ENCODE data around the gene MRPL43.

DNA sequence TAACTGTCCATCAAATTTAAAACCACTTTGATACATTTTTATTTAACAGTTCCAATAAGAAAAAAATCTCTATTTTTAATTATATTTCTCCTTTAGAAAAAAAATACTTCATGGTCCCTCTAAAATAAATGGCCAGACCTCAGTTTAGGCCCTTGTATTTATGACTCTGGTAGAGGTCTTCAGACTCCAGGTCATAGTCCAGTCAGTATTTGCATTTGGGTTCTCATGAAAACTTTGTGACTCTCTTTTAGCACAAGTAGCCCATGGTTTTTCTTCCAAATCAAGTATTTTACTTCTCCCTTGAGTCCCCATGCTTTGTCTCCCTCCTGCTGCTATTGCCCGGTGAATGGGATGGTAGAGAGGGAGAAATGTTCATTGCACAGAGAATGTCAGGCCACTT, 23.5 kb downstream of the MRPL43 start:
- TF ChIP-seq, protein P1, sequence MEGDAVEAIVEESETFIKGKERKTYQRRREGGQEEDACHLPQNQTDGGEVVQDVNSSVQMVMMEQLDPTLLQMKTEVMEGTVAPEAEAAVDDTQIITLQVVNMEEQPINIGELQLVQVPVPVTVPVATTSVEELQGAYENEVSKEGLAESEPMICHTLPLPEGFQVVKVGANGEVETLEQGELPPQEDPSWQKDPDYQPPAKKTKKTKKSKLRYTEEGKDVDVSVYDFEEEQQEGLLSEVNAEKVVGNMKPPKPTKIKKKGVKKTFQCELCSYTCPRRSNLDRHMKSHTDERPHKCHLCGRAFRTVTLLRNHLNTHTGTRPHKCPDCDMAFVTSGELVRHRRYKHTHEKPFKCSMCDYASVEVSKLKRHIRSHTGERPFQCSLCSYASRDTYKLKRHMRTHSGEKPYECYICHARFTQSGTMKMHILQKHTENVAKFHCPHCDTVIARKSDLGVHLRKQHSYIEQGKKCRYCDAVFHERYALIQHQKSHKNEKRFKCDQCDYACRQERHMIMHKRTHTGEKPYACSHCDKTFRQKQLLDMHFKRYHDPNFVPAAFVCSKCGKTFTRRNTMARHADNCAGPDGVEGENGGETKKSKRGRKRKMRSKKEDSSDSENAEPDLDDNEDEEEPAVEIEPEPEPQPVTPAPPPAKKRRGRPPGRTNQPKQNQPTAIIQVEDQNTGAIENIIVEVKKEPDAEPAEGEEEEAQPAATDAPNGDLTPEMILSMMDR (IDR thresholded peaks at IDR 0.05; ENCODE audit: insufficient read depth, low read length, poor library complexity, severe bottlenecking) = no peak
- TF ChIP-seq EZH2phosphoT487 (conservative IDR thresholded peaks at IDR 0.05; ENCODE audit: low read length) = no peak
